Mammary epithelial cell (primary cell): ENCODE data around the gene MARCHF9.

Experiments
- CTCF ChIP-seq, 2 donors: IDR thresholded peaks in 1 of 2; conservative IDR thresholded peaks in 1 of 2; 2 replicates each; pipeline ENCODE4 v1.5.1; 2011 to 2012; ENCODE audit warnings: inconsistent platforms in 2 of 2, low read length in 2 of 2, mild to moderate bottlenecking in 2 of 2, control low read depth in 1 of 2, low read depth in 1 of 2; ENCODE audit not compliant: insufficient read depth in 1 of 2; ENCODE audit errors: extremely low read depth in 1 of 2
- EZH2 ChIP-seq: IDR thresholded peaks from 2 replicates; pipeline ENCODE4 v1.6.1; 2012; ENCODE audit warnings: low read length, inconsistent platforms, borderline replicate concordance

DNA sequence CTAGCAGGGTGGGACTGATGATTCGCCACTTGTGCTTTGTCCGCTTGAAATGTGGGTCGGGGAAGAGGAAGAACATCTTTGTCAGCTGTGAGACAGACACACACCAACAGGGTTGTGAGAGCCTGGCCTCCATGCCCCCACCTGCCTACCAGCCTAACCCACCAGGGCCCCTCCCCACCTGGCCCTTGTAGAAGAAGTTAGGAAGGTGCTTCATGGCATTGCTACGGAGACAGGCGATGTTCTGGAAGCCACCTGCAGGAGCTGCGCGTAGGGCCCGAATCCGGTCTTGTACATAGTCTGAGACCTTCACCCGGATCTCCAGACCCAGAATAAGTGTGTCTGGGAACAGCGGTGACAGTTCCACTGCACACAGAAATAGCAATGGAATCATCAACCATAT is 14.7 kb downstream of the MARCHF9 start:
- TF ChIP-seq EZH2 (no peak), CTCF (conservative IDR thresholded peaks at IDR 0.05 in 1 of 2, IDR thresholded peaks at IDR 0.05 in 1 of 2; ENCODE audit: extremely low read depth in 1 of 2, insufficient read depth in 1 of 2, low read depth in 1 of 2, low read length in 2 of 2) (no peak)
